RCC 7860 (cell line): Measurements from ENCODE around the gene PTGIS.

Source experiments
- DNase-seq: peaks from one replicate; pipeline ENCODE4 v3.0.0-alpha.2; 2015; ENCODE audit warnings: low spot score
- FAIRE-seq: peaks from 2 replicates; lab custom pipeline; 2012; peaks lifted over from hg19 to GRCh38; lab: Jason Lieb, UNC

Gene PTGIS

DNA sequence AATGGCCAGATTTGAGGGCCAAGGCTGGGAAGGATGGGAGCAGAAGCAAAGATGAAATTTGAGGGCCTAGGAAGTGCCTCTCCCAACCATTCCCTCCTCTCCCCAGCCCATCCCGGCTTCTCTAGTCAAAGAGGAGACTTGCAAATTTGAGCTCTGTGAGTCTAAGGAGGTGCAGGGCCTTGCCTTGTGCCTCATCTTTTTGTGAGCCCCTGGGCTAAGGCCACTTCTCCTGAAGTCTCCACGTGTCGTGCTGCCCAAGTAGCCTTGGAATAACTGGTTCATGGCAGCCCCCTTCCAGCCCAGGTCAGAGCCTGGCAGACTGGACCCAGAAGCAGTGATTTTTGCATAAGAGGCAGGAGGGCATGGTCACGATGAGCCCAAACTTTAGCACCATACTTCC, 6.7 kb downstream of the PTGIS start:
- no peak for DNase-seq
- no peak for FAIRE-seq

- no peak for FAIRE-seq
- DNase-seq = no peak
Observed at GRCh38 chr20:49560646-49561045, 7.3 kb downstream of the PTGIS start.

- FAIRE-seq (no peak), DNase-seq (no peak)
Observed at GRCh38 chr20:49560186-49560585, 7.8 kb downstream of the PTGIS start.

GRCh38 chr20:49559411-49560081, 8.4 kb downstream of the PTGIS start:
- FAIRE-seq = no peak
- DNase-seq = no peak

DNA sequence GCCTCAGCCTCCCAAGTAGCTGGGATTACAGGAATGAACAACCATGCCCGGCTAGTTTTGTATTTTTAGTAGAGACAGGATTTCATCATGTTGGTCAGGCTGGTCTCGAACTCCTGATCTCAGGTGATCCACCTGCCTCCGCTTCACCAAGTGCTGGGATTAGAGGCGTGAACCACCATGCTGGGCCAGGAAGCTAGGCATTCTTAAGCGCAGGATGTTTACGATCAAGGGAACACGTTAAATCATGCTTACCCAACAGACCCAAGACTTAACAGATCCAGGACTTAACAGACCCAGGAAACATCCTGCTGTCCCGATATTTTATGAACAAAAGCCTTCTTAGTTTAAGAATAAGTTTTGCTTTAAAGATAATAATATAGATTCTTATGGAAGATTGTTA, 9.1 kb downstream of the PTGIS start:
- FAIRE-seq (no peak), DNase-seq (no peak)

DNA sequence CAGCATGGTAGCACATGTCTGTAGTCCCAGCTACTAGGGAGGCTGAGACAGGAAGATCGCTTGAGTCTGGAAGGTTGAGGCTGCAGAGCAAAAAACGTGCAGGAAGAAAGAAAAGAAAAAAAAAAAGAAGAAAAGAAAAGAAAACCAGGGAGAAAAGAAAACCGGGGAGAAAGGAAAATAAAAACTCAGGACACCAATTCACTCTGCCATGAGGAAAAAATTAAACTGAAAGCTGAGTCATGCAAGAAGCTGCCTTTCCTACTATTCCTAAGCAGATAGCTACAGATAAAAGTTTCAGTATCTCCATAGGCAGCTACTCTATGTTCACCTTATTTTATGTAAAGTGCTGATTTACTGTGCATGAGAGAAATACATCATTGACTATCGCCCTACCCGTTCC, 10.5 kb downstream of the PTGIS start:
- FAIRE-seq (peak; percentile 46), DNase-seq (no peak)

DNA sequence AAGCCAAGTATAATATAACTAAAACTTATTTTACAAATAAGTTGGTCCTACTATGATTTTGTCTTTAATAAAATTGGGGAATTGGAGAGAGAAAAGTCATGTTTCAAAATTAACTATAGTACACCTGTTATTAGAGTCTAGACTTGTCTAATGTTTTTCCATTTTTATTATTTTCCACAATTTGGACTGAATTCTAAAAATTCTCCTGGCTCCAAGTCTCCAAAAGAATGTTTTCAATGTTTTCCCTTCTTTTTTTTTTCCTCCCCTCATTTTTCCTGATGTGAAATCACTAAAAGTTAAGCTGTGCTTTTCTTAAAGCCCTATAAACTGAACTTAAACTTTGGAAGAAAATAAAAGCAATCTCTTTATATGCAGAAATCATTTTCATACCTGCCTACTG, 11.3 kb downstream of the PTGIS start:
- FAIRE-seq = no peak
- no peak for DNase-seq

GRCh38 chr20:49549801-49550551, 18.0 kb downstream of the PTGIS start:
- FAIRE-seq = no peak
- DNase-seq = no peak

DNA sequence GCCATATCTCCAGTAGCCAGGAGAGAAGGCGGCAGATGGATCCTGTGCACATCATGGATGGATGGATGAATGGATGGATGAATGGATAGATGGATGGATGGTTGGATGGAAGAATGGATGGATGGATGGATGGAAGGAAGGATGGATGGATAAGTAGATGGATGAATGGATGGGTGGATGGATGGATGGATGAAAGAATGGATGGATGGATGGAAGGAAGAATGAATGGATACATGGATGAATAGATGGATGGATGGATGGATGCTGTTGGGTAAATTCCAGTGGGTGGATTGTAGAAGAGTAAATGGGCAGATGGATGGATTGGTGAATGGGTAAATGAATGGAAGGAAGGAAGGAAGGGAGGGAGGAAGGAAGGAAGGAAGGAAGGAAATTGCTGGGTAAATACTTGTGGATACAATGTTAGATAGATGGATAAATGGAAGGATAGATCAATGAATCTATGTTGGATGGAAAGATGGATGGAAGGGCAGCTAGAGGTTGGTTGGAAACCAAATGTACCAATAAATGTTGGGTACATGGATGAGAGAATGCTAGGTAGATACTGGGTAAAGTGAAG, 19.5 kb downstream of the PTGIS start:
- no peak for FAIRE-seq

DNA sequence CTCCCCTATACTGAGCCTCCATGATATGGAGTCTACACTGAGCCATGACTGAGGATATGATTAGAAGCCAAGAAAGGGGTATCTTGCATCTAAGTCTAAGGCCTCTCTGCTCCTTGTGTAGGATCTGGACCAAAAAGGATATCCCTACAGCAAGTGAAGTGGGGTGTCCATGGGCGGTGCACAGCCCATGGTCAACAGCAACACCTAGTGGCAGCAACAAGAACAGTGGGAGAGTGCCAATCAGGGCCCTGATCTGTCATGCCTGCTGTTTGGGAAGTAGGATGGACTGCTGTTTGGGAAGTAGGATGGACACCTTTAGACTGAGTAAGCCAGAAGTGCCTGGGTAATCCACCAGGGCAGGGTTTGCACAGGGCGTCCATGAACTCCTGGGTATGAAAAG, 22.4 kb downstream of the PTGIS start:
- no peak for FAIRE-seq
- DNase-seq = no peak

More for the DNA sequence above, 19.5 kb downstream of the PTGIS start:
- DNase-seq = no peak

- FAIRE-seq = no peak
- no peak for DNase-seq
Observed at GRCh38 chr20:49544535-49544934, 23.4 kb downstream of the PTGIS start.

DNA sequence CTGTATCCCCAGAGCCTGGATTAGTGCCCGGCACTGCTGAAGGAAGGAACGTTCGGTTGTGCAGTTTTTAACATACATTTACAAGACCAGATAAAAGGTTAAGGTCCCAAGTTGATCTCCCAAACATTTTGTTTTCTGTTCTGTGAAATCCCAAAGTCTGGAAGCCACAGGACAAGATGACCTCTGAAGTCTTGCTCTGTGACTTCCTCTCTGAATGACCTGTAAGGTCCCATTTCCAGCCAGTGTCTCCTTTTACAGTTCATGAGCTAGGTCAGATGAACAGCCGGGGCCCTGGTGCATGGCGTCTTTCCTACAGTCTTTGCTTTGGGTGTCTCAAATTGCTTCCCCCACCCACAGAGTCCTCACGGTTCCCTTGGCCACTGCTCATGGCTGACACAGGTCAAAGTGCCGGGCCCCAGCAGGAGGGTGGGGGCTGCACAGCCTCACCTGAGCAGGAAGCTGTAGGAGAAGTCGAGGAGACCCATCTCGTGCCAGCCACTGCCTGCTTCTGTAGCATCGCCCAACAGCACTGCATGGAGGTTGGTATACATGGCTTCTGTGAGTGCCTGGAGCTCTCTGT, 24.0 kb downstream of the PTGIS start:
- no peak for FAIRE-seq

GRCh38 chr20:49543071-49543857, 24.7 kb downstream of the PTGIS start:
- no peak for DNase-seq
- FAIRE-seq = no peak

More for the DNA sequence above, 24.0 kb downstream of the PTGIS start:
- no peak for DNase-seq

GRCh38 chr20:49542514-49542991, 25.4 kb downstream of the PTGIS start:
- FAIRE-seq = no peak
- DNase-seq = no peak

GRCh38 chr20:49541733-49542513, 26.0 kb downstream of the PTGIS start:
- DNase-seq (peak; percentile 68), FAIRE-seq (no peak)

GRCh38 chr20:49540687-49541435, 27.1 kb downstream of the PTGIS start:
- DNase-seq (no peak), FAIRE-seq (no peak)

- DNase-seq (no peak), FAIRE-seq (no peak)
Observed at GRCh38 chr20:49540232-49540620, 27.7 kb downstream of the PTGIS start.

DNA sequence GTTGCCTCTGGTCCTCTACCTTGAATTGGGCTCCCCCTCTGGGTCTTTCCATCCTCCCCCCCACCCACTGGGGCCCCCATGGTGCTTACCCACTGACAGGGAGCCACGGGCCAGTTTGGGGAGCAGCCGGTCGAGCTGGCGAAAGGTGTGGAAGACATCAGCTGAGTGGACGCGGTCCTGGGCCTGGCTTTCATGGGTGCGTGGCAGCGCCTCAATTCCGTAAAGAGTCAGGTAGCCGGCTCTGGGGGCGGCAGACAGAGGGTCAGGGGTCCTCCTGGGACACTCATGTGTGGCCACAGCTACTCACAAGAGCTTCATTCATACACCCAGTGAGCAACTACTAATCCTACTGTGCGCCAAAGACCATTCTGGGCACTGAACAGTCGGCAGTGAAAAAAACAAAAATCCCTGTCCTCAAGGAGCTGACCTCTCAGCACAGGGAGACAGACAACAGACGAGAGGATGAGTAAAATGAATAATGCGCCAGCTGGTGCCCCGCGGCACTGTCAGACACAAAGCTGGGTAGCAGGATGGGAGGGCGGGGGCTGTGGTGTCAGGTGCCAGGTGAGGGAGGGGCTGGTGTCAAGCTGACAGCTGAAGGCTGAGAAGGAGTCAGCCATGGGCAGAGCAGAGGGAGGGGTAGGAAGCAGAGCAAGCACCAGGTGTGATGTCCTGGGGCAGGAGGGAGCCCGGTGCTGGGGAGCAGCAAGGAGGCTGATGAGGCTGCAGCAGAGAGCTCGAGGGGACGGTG, 28.3 kb downstream of the PTGIS start:
- no peak for DNase-seq
- FAIRE-seq = no peak

GRCh38 chr20:49538950-49539349, 29.0 kb downstream of the PTGIS start:
- FAIRE-seq = no peak

More at GRCh38 chr20:49538950-49539349, 29.0 kb downstream of the PTGIS start:
- DNase-seq = no peak
